Mesenchymal stem cell (in vitro differentiated cells and primary cell): ENCODE data around the gene KCNH2.

Experiments
- DNase-seq: peaks from one replicate; pipeline ENCODE4 v3.0.0-alpha.2; 2013
- H2AFZ ChIP-seq: one replicate; pipeline ENCODE4 v1.6.1; 2013; ENCODE audit warnings: low read depth, mild to moderate bottlenecking, control low read depth, inconsistent platforms, low read length, moderate library complexity
- H2AK5ac ChIP-seq: 2 replicates; pipeline ENCODE4 v1.6.1; 2013; ENCODE audit warnings: low read length, moderate library complexity, mild to moderate bottlenecking, inconsistent platforms; ENCODE audit not compliant: severe bottlenecking
- H2BK120ac ChIP-seq: one replicate; pipeline ENCODE4 v1.6.1; 2013; ENCODE audit warnings: low read depth, mild to moderate bottlenecking, inconsistent platforms, low read length, moderate library complexity
- H2BK12ac ChIP-seq, 2 experiments: one replicate each; pipeline ENCODE4 v1.6.1; 2013; ENCODE audit warnings: inconsistent platforms in 2 of 2, low read length in 2 of 2, mild to moderate bottlenecking in 2 of 2, moderate library complexity in 2 of 2, control low read depth in 1 of 2
- H2BK15ac ChIP-seq: one replicate; pipeline ENCODE4 v1.6.1; 2013; ENCODE audit warnings: mild to moderate bottlenecking, low read depth, inconsistent platforms; ENCODE audit not compliant: poor library complexity, severe bottlenecking
- H2BK5ac ChIP-seq: 2 replicates; pipeline ENCODE4 v1.6.1; 2013; ENCODE audit warnings: low read depth, mild to moderate bottlenecking, low read length, control low read depth, inconsistent platforms; ENCODE audit not compliant: poor library complexity, severe bottlenecking
- H3K14ac ChIP-seq, 2 experiments: one replicate each; pipeline ENCODE4 v1.6.1; 2013; ENCODE audit warnings: inconsistent platforms in 2 of 2, low read length in 2 of 2, control low read depth in 1 of 2, mild to moderate bottlenecking in 1 of 2, moderate library complexity in 1 of 2
- H3K18ac ChIP-seq, 2 experiments: one replicate each; pipeline ENCODE4 v1.6.1; 2013; ENCODE audit warnings: inconsistent platforms in 2 of 2, low read length in 2 of 2, control low read depth in 1 of 2, low read depth in 1 of 2, mild to moderate bottlenecking in 1 of 2
- H3K23ac ChIP-seq, 2 experiments: one replicate each; pipeline ENCODE4 v1.6.1; 2013; ENCODE audit warnings: inconsistent platforms in 2 of 2, low read length in 2 of 2, mild to moderate bottlenecking in 2 of 2, moderate library complexity in 2 of 2, control low read depth in 1 of 2
- H3K27ac ChIP-seq: 2 replicates; pipeline ENCODE4 v1.5.1; 2013; ENCODE audit warnings: mild to moderate bottlenecking, moderate library complexity, low read length, control low read depth, inconsistent platforms; ENCODE audit not compliant: poor library complexity, severe bottlenecking
- H3K27me3 ChIP-seq, 2 experiments: 2 replicates each; pipeline versions ENCODE4 v1.6.1 to v1.7.0; 2013; ENCODE audit warnings: low read length in 2 of 2, mild to moderate bottlenecking in 2 of 2, moderate library complexity in 2 of 2, control low read depth in 1 of 2, inconsistent platforms in 1 of 2; ENCODE audit not compliant: control insufficient read depth in 1 of 2, insufficient read depth in 1 of 2
- H3K36me3 ChIP-seq, 2 experiments: 2 replicates each; pipeline versions ENCODE4 v1.6.1 to v1.7.0; 2013; ENCODE audit warnings: low read length in 2 of 2, control low read depth in 1 of 2, inconsistent platforms in 1 of 2, low read depth in 1 of 2, mild to moderate bottlenecking in 1 of 2; ENCODE audit not compliant: insufficient read depth in 2 of 2, control insufficient read depth in 1 of 2
- H3K4ac ChIP-seq, 2 experiments: one replicate each; pipeline ENCODE4 v1.6.1; 2013; ENCODE audit warnings: inconsistent platforms in 2 of 2, low read length in 2 of 2, mild to moderate bottlenecking in 2 of 2, moderate library complexity in 2 of 2, control low read depth in 1 of 2, low read depth in 1 of 2
- H3K4me1 ChIP-seq: 2 replicates; pipeline ENCODE4 v1.6.1; 2013; ENCODE audit warnings: low read depth, low read length, control low read depth; ENCODE audit not compliant: control insufficient read depth, insufficient read depth
- H3K4me2 ChIP-seq: 2 replicates; pipeline ENCODE4 v1.6.1; 2013; ENCODE audit warnings: low read length, mild to moderate bottlenecking, inconsistent platforms; ENCODE audit not compliant: poor library complexity, severe bottlenecking
- H3K4me3 ChIP-seq, 2 experiments: 2 replicates each; pipeline versions ENCODE4 v1.5.1 to v1.7.0; 2013; ENCODE audit warnings: low read length in 2 of 2, mild to moderate bottlenecking in 2 of 2, control low read depth in 1 of 2, low read depth in 1 of 2; ENCODE audit not compliant: insufficient read depth in 1 of 2
- H3K79me1 ChIP-seq: replicated peaks from 2 replicates; pipeline ENCODE4 v1.6.1; 2013; ENCODE audit warnings: mild to moderate bottlenecking, control low read depth, low read length, inconsistent platforms; ENCODE audit not compliant: poor library complexity, severe bottlenecking
- H3K9ac ChIP-seq: 2 replicates; pipeline ENCODE4 v1.7.0; 2013; ENCODE audit warnings: mild to moderate bottlenecking, low read length, moderate library complexity
- H3K9me3 ChIP-seq: 2 replicates; pipeline ENCODE4 v1.7.0; 2013; ENCODE audit warnings: mild to moderate bottlenecking, low read length; ENCODE audit not compliant: control insufficient read depth
- H4K8ac ChIP-seq: one replicate; pipeline ENCODE4 v1.6.1; 2013; ENCODE audit warnings: inconsistent platforms, mild to moderate bottlenecking, low read length, moderate library complexity
- H4K91ac ChIP-seq: one replicate; pipeline ENCODE4 v1.6.1; 2013; ENCODE audit warnings: mild to moderate bottlenecking, low read length, inconsistent platforms
- WGBS: methylation state at CpG from one replicate; pipeline ENCODE4 v1.1.7; 2013; ENCODE audit warnings: mixed read lengths; 5-methylcytosine and 5-hydroxymethylcytosine counted together

Gene KCNH2

GRCh38 chr7:150957133-150958020, 20.7 kb downstream of the KCNH2 start:
- Histone ChIP-seq H3K79me1 (no peaks in the 10 kb centered on the region), H2BK15ac (no peak overlapping the region)

GRCh38 chr7:150956395-150957132, 21.6 kb downstream of the KCNH2 start:
- WGBS, result 90% methylated on average over 9 of the region's 9 CpGs
- peak overlapping the region in 1 of 2 experiments; percentile 2 for H3K4ac ChIP-seq
- H3K4me3 ChIP-seq, result no peak overlapping the region
- H3K9ac ChIP-seq, result no peak overlapping the region
- H2BK15ac ChIP-seq, result no peak overlapping the region
- no peak overlapping the region for H2AFZ ChIP-seq
- H2BK12ac ChIP-seq, result peak overlapping the region in 1 of 2 experiments; percentile 65
- no peak overlapping the region for H3K14ac ChIP-seq
- H3K9me3 ChIP-seq, result no peaks in the 10 kb centered on the region
- DNase-seq, result no peak
- no peak overlapping the region for H2BK120ac ChIP-seq
- peak overlapping the region; percentile 67 for H4K91ac ChIP-seq
- H4K8ac ChIP-seq, result no peak overlapping the region
- H2BK5ac ChIP-seq, result no peak overlapping the region
- H3K27ac ChIP-seq, result no peak overlapping the region
- no peak overlapping the region for H3K4me2 ChIP-seq
- no peak overlapping the region for H3K23ac ChIP-seq
- no peaks in the 10 kb centered on the region for H3K36me3 ChIP-seq
- peaks cover 8% of the 10 kb centered on the region for H3K4me1 ChIP-seq
- H2AK5ac ChIP-seq, result no peak overlapping the region
- H3K79me1 ChIP-seq, result no peaks in the 10 kb centered on the region
- peaks cover 30 to 74% of the 10 kb centered on the region in 2 experiments for H3K27me3 ChIP-seq
- H3K18ac ChIP-seq, result no peak overlapping the region

More at GRCh38 chr7:150957133-150958020, 20.7 kb downstream of the KCNH2 start:
- 92% methylated on average over 26 of the region's 26 CpGs for WGBS
- Histone ChIP-seq H4K91ac (no peak overlapping the region), H3K14ac (no peak overlapping the region), H3K36me3 (no peaks in the 10 kb centered on the region), H4K8ac (no peak overlapping the region), H3K4me3 (no peak overlapping the region), H2BK120ac (no peak overlapping the region), H2AFZ (no peak overlapping the region), H3K4me1 (peaks cover 15% of the 10 kb centered on the region), H3K9me3 (no peaks in the 10 kb centered on the region), H3K23ac (no peak overlapping the region), H3K27me3 (peaks cover 30 to 82% of the 10 kb centered on the region in 2 experiments), H3K18ac (no peak overlapping the region), H2BK12ac (peak overlapping the region in 1 of 2 experiments; percentile 49), H3K27ac (no peak overlapping the region), H3K9ac (no peak overlapping the region), H2AK5ac (no peak overlapping the region), H2BK5ac (no peak overlapping the region), H3K4me2 (no peak overlapping the region), H3K4ac (no peak overlapping the region)
- DNase-seq, result no peak

GRCh38 chr7:150955519-150956394, 22.4 kb downstream of the KCNH2 start:
- no peaks in the 10 kb centered on the region for H3K9me3 ChIP-seq
- H3K36me3 ChIP-seq, result no peaks in the 10 kb centered on the region
- H2BK120ac ChIP-seq, result no peak overlapping the region
- H3K4me2 ChIP-seq, result peak overlapping the region; percentile 58
- H4K8ac ChIP-seq, result peak overlapping the region; percentile 77
- H2BK15ac ChIP-seq, result peak overlapping the region; percentile 45
- no peaks in the 10 kb centered on the region for H3K79me1 ChIP-seq
- no peak overlapping the region for H2AFZ ChIP-seq
- peak overlapping the region in 1 of 2 experiments; percentile 82 for H3K4ac ChIP-seq
- no peak overlapping the region for H3K4me3 ChIP-seq
- no peak overlapping the region for H3K9ac ChIP-seq
- H3K4me1 ChIP-seq, result peaks cover 8% of the 10 kb centered on the region
- 29% methylated on average over 32 of the region's 38 CpGs for WGBS
- no peak overlapping the region for H2BK5ac ChIP-seq
- H2BK12ac ChIP-seq, result peak overlapping the region; percentile 42 to 68
- peak overlapping the region in 1 of 2 experiments; percentile 45 for H3K14ac ChIP-seq
- DNase-seq, result no peak
- no peak overlapping the region for H3K27ac ChIP-seq
- peak overlapping the region; percentile 59 to 67 for H3K18ac ChIP-seq
- peaks cover 30 to 67% of the 10 kb centered on the region in 2 experiments for H3K27me3 ChIP-seq
- H3K23ac ChIP-seq, result peak overlapping the region in 1 of 2 experiments; percentile 32
- peak overlapping the region; percentile 67 for H4K91ac ChIP-seq
- H2AK5ac ChIP-seq, result no peak overlapping the region
